ENCODE measurements around the gene HSD17B7.
"Not testable (repeated sequence)": the region's sequence is repeated elsewhere in the genome, so short reads cannot be mapped to it uniquely, and the experiment has no call there.

The HSD17B7 gene, protein sequence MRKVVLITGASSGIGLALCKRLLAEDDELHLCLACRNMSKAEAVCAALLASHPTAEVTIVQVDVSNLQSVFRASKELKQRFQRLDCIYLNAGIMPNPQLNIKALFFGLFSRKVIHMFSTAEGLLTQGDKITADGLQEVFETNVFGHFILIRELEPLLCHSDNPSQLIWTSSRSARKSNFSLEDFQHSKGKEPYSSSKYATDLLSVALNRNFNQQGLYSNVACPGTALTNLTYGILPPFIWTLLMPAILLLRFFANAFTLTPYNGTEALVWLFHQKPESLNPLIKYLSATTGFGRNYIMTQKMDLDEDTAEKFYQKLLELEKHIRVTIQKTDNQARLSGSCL

DNA sequence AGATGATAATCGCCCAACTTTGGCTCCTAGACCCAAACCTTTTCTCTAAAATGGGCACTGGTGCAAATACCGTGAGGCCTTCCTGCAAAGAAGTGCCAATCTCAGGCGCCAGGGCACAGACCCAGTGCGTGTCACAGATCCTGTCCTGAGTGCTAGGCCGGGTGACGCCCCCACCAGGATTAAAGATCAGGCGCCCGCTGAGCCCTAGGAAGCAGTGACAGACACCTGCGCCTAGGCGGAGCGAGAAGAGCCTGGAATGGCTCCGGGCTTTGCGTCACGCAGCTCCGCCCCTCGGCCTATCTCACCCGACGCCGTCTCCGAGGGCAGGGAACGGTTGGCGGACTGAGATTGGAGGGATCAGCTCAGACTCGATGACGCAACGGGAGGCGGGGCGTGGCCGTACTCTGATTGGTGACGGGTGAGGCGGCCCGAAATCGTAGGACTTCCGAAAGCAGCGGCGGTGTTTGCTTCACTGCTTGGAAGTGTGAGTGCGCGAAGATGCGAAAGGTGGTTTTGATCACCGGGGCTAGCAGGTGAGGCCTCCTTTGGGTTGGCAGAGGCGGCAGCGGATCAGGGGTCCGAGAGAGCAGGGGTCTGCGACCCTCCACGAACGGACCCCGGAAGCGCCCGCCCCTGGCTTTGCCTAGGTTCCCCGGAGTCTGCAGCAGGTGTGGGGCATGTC, at the start of gene HSD17B7:
TSS of gene HSD17B7 (plus strand) at position 400 of the 682 bp plus-strand sequence. CDS start at position 499, 99 bp downstream.
- DNase-seq = peak; percentile 78

DNA sequence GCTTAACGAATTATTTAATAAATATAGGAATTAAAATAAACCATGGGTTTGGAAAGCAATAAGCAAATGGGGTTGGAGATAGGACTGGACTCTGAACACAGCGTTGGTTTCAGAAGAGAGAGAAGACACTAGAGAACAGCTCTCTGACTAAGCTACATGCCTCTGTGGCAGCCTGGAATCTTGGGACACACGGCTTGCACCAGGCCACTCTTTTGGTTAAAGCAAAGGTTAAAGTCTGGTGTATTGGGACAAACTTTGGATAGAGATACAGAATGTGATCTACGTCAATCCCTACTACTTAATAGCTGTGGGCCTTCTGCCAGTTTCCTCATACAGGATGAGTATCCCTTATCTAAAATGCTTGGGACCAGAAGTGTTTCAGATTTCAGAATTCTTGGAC, 49.7 kb upstream of the HSD17B7 start:
- DNase-seq = no peak

DNA sequence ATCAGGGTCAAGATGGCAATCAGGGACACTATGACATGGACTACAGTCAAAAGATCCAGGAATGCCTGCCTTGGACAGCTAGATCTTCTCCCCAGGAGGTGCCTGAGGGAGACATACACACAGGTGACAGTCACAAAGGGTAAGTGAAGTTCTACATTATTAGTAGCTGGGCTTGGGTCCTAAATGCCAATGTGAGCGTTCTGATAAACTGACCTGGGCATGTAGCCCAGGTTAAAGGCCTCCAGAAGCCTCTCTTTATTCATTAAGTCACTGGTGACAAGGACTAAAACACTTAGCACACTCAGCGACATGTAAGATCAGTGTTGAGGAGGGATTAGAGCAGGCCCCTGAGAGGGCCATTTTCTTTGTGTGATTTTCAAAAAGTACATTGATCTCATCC, 48.9 kb upstream of the HSD17B7 start:
- no peak for DNase-seq

DNA sequence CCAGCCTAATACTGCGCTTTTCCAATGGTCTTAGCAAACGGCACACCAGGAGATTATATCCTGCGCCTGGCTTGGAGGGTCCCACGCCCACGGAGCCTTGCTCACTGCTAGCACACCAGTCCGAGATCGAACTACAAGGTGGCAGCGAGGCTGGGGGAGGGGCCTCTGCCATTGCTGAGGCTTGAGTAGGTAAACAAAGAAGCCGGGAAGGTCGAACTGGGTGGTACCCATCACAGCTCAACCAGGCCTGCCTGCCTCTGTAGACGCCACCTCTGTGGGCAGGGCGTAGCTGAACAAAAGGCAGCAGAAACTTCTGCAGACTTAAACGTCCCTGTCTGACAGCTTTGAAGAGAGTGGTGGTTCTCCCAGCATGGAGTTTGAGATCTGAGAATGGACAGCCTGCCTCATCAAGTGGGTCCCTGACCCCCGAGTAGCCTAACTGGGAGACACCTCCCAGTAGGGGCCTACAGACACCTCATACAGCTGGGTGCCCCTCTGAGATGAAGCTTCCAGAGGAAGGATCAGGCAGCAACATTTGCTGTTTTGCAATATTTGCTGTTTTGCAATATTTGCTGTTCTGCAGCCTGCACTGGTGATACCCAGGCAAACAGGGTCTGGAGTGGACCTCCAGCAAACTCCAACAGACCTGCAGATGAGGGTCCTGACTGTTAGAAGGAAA, 44.1 kb upstream of the HSD17B7 start:
- not testable (repeated sequence) for DNase-seq

DNA sequence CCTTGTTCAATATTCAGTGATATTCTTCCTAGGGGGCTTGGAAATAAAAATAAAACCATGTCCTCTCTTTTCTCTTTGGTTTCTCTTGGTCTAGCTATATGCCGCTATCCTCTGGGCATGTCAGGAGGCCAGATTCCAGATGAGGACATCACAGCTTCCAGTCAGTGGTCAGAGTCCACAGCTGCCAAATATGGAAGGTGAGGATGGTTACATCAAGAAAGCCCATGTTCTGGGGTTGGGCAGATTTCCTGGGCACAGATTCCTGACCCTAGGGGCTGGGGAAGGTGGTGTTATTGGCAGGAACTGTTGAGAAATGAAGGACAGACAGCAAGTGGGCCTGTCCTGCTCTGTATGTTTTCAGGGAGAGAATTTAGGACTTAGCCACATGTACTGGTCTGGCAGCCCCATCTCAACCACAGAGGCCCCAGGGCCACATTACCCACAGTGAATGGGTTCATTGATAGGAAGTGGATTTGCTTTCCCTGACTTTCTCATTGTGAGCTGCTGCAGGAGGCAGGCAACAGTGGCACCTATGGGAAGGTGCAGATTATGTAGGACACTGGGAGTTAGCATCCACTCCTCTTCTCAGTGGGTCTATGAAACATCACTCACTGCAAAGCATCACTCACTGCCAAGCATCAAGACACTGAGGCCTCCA, 37.4 kb upstream of the HSD17B7 start:
- DNase-seq = no peak

DNA sequence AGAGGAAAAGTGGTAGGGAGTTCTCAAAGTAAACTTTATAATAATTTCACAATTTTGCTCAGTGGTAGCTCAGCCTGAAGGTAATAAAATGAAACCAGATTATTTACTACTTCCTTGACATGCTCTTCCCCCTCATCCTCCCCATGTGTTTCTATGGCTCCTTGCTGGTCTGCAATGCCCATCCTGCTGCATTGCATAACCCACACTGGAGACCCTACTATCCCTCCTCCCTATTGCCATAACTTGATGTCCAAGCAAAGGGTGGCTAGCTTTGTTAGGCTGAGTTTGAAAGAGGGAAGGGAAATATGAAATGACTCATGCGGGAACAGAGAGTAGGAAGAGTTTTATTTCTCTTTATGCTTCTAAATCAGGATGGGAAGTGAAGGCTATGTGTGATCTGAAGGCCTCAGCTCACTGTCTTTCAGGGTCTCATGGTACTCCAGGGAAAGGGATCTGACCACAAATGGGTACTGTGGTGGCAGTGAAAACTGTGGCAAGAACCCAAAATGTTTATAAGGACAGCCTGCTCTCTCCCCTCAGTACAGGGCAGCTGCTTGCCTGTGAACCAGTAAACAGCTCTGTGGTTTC, 36.4 kb upstream of the HSD17B7 start:
- DNase-seq = peak; percentile 40

DNA sequence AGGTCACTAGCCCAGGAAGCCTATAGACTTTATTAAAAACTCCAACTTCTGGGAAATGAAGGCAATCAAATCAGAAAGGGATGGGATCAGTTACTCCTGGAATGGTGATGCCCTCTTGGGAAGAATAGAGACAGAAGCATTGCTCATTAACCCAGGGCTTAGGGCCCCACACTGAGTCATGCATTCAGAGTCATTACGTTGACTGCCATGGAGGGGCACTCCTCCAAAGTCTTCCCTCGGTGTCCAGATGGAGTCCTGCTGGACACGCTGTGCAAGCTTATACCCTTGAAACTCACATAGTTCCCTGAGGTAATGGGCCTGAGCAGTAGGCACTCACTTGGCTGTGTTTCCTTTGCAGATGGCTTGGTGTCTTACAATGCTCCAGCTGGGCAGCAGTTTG, 35.2 kb upstream of the HSD17B7 start:
- no peak for DNase-seq

DNA sequence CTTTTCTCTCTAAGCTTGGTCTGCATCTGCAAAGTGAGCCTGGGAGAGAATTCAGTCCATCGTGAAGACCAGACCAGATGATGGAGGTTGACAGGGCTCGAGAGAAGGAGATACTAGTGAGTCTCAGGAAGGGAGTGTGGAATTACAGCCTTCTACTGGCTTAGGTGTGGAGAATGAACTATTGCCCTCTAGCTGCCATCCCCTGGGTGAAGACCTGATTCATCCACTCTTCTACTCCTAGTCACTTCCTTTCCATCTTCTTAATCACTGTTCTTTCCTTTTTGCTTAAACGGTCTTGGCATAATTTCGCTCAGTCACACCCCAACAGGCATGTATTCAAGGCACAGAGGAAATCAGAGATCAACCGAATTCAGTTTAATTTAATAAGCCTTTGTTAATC, 34.0 kb upstream of the HSD17B7 start:
- no peak for DNase-seq

DNA sequence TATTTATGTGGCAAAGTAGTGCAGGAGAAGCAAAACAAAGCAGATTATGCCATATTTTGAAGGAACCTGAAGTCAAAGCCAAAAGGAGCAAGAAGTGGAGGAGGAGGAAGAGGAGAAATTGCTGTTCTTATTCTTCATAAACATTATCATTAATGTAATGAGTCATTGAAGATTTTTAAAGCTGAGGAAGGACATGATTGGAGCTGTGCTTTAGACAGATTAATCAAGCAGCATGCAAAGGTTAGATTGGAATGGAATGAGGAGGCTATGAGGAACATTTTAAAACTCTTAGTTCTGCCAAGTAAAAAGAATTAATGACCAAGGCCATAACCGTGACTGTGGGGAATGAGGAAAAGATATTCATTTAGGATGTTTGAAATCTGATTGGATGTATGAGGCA, 33.0 kb upstream of the HSD17B7 start:
- no peak for DNase-seq

DNA sequence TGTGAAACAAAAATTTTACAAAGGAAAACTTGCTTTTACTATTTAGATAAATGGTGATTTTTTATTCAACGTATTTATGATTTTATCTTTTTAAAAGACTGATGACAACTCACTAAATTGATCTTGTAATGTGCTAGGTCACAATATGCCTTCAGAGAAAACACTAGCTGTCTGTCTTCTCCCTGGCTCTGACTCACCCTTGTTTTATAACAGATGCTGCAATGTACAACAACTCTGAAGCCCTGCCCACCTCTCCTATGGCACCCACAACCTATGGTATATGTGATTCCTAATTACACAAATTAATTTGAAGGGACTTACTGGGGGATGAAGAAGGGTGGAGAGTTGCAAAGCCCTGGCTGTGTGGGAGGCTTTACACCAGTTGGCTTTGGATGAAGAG, 24.7 kb upstream of the HSD17B7 start:
- DNase-seq = no peak

DNA sequence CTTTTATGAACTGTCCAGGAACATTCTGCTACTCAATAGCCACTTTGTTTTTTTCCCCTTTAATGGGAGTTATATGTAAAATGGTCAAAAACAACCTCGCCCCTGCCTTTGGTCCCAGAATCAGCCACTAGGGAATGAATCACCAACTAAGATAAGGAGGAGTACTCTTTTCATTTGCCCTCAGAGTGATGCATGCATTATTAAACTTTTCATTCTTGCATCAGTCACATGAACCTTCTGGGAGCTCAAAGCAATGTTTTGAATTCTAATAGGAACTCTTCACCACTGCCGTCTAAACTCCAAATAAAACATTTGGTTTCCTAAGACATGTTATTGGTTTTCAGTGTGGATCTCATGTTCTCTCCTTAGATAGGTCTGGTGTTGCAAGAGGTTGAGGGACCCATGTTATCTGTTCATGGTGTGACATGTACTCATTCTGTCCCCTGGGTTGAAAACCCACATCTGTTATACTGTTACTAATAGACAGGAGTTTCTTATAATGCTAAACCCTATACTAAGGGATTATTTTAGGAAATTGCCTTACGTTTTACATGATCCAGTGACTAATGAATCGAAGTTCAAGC, 17.8 kb upstream of the HSD17B7 start:
- DNase-seq = no peak

DNA sequence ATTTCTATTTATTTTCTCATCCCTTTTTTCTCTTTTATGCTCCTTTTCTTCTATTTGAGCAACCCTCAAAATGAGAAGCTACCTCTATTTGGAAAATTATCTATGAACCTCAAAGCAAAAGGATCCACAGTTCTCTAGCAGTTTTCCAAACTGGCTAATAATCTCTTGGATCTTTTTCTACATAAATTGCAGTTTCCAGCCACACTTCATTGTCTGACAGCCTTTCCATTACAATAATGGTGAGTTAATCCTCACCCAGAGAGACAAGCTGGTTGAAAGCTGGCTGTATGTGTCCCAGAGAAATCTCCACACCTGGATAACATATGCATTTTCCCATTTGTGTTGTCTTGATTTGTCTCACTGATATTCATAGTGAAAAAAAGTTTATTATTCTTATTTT, 16.5 kb upstream of the HSD17B7 start:
- DNase-seq = no peak

DNA sequence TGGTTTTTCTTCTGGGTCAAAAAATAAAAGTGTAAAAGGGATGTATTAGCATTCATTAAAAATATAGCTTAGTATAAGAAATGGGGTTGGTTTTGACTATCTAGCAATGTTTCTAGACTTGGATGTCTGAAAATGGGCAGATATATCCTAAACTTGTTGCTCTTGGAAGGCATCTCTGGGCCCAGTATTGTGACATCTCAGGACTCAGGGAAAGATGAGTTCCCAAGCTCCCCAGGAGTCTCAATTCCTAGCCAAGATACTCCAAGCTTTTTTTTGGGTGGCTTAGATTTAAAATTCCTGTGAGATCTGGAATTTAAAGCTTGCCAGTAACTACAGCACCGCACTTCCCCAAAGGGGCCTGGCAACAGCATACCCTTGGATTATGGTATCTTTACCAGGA, 11.5 kb upstream of the HSD17B7 start:
- DNase-seq = no peak

DNA sequence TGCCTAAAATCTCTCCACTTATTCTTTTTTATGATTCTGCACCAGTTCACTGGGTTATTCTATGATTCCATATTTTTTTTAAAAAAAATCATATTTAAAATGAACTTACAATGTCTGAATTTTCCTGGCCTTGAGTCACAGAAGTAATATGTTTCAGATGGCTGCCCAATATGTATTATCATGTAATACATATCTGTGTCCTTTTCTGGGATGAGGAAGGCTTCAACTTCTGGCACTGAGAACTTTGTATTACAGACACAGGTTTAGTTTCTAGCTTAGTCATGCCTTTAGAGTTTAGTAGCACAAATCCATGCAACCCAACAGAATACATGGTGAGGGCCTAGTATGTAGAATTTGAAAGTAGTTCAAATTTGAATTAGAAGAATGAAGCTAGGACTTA, 7.8 kb upstream of the HSD17B7 start:
- DNase-seq = no peak

DNA sequence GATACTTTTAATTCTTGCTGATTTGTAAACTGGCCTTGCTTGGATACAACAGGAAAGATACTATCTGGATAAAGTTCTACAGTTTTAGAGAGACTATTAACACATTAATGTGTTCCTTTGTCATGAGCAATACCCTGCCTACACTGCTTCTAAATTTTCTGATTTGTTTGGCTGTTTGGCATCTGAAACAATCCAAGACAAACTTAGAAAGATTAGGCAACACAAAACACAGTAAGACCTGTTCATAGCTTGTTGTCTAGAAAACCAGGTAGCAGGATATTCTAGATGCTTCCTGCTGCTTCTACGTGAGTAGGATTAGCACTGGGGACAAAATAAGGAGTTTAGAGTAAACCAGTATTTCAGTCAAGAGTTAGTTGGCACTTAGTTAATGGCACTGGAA, 5.6 kb upstream of the HSD17B7 start:
- not testable (repeated sequence) for DNase-seq

DNA sequence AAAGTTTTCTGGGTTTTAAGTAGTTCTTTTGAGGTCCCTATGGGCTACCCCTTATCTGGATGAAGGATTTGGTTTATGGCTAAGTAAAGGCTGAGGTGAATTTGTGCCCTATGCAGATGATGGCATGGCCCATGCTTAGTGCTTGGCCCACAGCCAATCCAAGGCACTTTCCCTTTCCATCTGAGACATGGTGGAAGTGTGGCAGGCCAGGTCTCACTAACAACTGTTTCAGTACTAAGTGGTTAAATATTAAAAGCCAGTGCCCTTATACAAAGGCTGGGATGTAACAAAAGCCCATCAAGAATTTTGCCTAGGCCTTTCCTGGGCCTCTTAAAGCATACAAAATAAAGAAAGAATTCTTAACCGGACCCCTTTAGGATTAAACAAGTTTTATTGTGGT, 1.7 kb upstream of the HSD17B7 start:
- DNase-seq = not testable (repeated sequence)

DNA sequence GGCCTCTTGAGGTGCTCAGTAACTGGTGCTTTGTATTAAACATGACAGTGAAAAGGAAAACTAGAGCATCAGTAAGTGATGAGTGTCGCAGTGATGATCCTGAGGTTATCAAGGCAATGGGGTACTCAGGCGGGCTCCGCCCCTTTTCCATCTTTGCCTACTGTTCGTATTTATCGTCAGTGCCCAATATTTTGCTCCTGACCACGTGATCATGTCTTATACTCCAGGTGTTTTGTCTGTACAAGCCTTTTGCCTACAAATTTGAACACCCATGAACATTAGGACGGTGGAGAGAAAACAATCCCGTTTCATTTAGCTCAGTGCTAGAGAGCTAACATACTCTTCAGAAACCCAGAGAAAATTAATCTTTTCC, 469 bp downstream of the HSD17B7 start:
- not testable (repeated sequence) for DNase-seq

DNA sequence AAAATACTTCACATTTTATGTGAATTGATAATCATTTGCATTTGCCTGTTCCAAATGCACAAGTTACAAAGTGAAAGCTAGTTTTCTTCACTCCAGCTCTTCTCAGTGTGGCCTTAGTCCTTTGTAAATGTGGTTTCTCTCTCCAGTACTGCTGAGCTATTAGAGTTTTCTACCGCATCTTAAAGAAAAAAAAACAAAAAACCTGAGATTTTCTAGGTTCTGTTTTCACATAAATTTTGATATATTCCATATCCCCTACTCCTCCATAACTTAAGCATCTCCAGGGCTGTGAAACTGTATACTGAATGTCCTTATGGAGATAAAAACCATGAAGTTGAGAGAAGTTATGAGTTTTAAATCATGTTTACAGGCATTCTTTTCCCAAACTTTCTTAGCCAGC, 3.8 kb downstream of the HSD17B7 start:
- DNase-seq = not testable (repeated sequence)

DNA sequence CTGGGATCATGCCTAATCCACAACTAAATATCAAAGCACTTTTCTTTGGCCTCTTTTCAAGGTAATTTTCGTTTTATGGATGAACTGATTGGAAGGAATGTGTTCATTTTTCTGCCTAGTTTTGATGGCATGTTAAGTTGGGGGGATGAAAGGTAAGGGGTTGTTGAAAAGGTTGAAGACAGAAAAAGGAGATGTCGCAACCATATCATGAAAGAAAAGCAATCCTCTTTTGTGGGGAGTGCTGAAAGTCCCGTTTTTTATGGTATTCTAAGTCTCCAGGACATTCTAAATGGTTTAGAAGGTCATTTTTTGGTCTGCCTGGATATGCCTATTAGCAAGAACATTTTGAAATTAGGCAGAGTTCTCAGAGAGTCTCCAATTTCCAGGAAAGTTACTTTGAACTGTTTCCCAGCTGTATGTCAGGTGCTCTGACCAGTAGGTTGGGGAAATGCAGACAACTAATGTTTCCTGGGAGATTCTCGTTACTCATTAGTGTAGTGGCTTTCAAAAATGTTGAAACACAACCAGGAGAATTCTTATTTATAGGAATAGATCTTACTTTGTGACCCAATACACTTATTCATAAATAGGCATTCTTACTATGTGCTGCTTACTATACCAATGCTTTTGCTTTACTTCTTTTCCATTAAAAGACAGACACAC, 6.2 kb downstream of the HSD17B7 start:
- DNase-seq = not testable (repeated sequence)

DNA sequence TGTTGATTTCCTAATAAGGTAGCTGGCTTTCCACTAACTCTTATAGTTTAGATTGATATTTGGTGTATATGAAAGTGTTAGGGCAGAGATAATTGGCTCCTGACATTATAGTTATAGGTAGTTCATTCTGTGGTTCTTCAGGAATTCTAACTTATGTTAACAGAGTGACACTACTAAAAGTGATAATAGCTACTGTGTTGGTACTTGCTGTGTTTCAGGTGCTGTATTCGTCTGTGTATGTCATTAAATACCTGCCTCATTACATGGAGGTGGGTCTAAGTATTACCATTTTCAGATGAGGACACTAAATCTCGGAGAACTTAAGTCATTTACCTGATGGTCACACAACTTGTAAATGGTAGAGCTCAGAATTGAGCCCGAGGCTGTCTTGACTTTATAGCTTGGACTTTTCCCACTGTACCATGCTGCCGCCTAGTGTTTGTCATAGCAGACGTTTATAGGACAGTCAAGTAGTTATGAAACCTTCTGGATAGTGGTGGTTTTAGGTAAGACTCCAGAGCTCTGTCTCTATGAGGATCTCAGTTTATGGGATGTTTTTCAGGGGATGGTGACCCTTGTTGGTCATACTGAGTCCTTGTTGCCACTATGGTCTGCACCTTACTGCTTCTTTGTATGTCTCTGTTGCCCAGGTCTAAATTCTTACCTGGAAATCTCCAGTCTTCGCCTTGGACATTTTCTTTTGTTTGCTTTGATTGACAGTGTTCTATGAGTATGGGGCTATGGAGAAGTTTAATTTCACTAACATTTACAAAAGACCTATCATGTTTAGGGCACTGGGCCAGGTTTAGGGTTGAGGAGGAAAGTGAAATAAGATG, 9.7 kb downstream of the HSD17B7 start:
- DNase-seq = peak; percentile 41

DNA sequence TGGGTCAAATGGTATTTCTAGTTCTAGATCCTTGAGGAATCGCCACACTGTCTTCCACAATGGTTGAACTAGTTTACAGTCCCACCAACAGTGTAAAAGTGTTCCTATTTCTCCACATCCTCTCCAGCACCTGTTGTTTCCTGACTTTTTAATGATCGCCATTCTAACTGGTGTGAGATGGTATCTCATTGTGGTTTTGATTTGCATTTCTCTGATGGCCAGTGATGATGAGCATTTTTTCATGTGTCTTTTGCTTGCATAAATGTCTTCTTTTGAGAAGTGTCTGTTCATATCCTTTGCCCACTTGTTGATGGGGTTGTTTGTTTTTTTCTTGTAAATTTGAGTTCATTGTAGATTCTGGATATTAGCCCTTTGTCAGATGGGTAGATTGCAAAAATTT, 17.0 kb downstream of the HSD17B7 start:
- DNase-seq = not testable (repeated sequence)

Data from MV-4-11 (cell line).